Measurements from ENCODE around the gene RAVER1. TPM values are rescaled to one million over a fixed set of nuclear protein-coding genes. Genes with fewer than 3 reads are reported as not detected.

Gene RAVER1
- total and polyA plus RNA-seq, 2 donors (not counting 1 experiment from before 2014, with no cell fraction given), result 21.0 to 62.7 TPM

DNA sequence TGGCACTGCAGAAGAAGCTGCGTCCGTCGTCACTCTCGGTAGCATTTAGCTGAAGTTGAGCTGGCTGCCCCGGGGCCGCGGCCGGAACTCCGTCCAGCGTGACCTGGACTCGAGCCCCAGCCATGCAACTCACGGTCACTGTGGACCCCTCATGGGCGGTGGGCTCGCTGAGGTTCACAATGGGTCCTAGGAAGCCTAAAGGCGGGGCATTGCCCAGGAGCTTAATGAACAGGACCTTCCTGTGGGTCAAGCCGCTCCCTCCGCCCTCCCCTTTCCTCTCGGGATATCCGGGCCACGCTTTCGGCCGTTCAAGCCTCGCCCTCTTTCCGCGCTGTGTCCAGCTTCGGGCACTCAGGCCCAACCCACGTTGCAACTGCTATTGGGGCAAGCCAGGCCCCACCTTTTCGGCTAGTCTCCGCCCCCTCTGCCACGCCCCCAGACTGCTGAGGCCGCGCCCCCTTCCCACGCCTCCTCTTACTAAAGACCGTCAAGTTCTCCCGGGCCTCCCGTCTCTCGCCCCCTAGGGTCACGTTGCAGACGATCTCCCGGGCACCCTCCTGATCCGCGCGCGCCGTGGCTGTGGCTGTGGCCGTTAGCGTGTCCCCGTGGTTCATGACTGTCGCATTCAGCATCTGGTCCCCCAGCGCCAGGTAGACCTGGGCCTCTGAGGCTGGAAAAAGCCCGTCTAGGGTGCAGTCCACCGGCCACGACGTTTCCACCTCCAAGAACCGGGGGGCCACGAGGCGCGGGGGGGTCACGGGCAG lies 1.4 kb upstream of the RAVER1 start:
- peak; percentile 40 for DNase-seq

More for the DNA sequence above, 1.4 kb upstream of the RAVER1 start:
- Mint-ChIP-seq H3K27me3 (no peaks in the 10 kb centered on the region), H3K27ac (peak overlapping the region; percentile 32), H3K4me1 (peaks cover 37% of the 10 kb centered on the region), H3K4me3 (no peak overlapping the region), H3K9me3 (ENCODE audit: insufficient read depth) (no peaks in the 10 kb centered on the region)
- Histone ChIP-seq H3K27ac (ENCODE audit: low read length in 2 of 2) (no peak overlapping the region), H3K79me2 (ENCODE audit: control insufficient read depth, insufficient read depth, low read length) (peaks cover 92% of the 10 kb centered on the region), H4K20me1 (ENCODE audit: control insufficient read depth, insufficient read depth, low read length, poor library complexity, severe bottlenecking) (peaks cover 50% of the 10 kb centered on the region), H3K9me3 (ENCODE audit: control extremely low read depth in 1 of 3, control insufficient read depth in 2 of 3, insufficient read depth in 1 of 3, low read length in 2 of 3) (peaks cover 0 to 15% (median 0%) of the 10 kb centered on the region in 3 donors), H2AFZ (ENCODE audit: insufficient read depth, low read depth, low read length, poor library complexity, severe bottlenecking) (no peak overlapping the region), H3K4me1 (ENCODE audit: control insufficient read depth in 2 of 2, insufficient read depth in 2 of 2, low read length in 2 of 2) (peaks cover 23 to 37% of the 10 kb centered on the region in 2 donors), H3K4me2 (replicated peaks; ENCODE audit: low read depth, low read length, poor library complexity, severe bottlenecking) (no peak overlapping the region), H3K36me3 (replicated peaks in 1 of 2; ENCODE audit: control extremely low read depth in 1 of 2, control insufficient read depth in 1 of 2, extremely low read depth in 1 of 2, insufficient read depth in 2 of 2, low read length in 1 of 2) (peaks cover 0 to 33% of the 10 kb centered on the region in 2 experiments), H3K9ac (ENCODE audit: low read length) (no peak overlapping the region), H3K27me3 (replicated peaks in 1 of 4; ENCODE audit: control extremely low read depth in 1 of 4, control insufficient read depth in 3 of 4, insufficient read depth in 4 of 4, low read length in 3 of 4) (no peaks in the 10 kb centered on the region), H3K4me3 (ENCODE audit: control extremely low read depth in 1 of 5, extremely low read depth in 1 of 5, insufficient read depth in 1 of 5, low read depth in 2 of 5, low read length in 4 of 5) (no peak overlapping the region)
- no peak for ATAC-seq (ENCODE audit: low read depth)
- no peak for TF ChIP-seq EZH2 (IDR thresholded peaks at IDR 0.05; ENCODE audit: borderline replicate concordance, insufficient read depth, low read depth, low read length, poor library complexity, severe bottlenecking)
- TF ChIP-seq, protein P1, sequence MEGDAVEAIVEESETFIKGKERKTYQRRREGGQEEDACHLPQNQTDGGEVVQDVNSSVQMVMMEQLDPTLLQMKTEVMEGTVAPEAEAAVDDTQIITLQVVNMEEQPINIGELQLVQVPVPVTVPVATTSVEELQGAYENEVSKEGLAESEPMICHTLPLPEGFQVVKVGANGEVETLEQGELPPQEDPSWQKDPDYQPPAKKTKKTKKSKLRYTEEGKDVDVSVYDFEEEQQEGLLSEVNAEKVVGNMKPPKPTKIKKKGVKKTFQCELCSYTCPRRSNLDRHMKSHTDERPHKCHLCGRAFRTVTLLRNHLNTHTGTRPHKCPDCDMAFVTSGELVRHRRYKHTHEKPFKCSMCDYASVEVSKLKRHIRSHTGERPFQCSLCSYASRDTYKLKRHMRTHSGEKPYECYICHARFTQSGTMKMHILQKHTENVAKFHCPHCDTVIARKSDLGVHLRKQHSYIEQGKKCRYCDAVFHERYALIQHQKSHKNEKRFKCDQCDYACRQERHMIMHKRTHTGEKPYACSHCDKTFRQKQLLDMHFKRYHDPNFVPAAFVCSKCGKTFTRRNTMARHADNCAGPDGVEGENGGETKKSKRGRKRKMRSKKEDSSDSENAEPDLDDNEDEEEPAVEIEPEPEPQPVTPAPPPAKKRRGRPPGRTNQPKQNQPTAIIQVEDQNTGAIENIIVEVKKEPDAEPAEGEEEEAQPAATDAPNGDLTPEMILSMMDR (IDR thresholded peaks at IDR 0.05), result no peak
- ChIA-PET CTCF (interaction anchor here (1.7 to 4.3 kb wide), 2 partner anchors 54 to 65 kb away, joined by 9 to 14 read pairs; partner anchors contain the start of gene ICAM1), POLR2A (interaction anchor here (0.6 to 2.2 kb wide), 3 partner anchors 38 to 107 kb away, joined by 6 to 13 read pairs (median 9); partner anchors contain the start of gene ICAM1)
- intact Hi-C loops (cut with micrococcal nuclease), result loop anchor here (5.0 kb wide), 1 partner anchor 318 kb away; the partner anchor contains the start of gene ILF3
- WGBS (ENCODE audit: insufficient coverage), result 87% methylated on average over 57 of the region's 59 CpGs
